GM23248 (cell line): Measurements from ENCODE around the gene CACNA1C. TPM values are rescaled to one million over a fixed set of nuclear protein-coding genes. Genes with fewer than 3 reads are reported as not detected.

Experiments used
- DNase-seq: peaks from one replicate; pipeline ENCODE4 v3.0.0-alpha.2; 2015
- H2AFZ ChIP-seq: fragments of 200-600 bp; sonication (generic); 2 replicates; pipeline ENCODE4 v1.6.1; 2016; ENCODE audit warnings: antibody characterized with exemption
- H3F3A ChIP-seq: fragments of 200-600 bp; sonication (generic); 2 replicates; pipeline ENCODE4 v1.6.1; 2016; ENCODE audit warnings: mild to moderate bottlenecking, antibody characterized with exemption, mixed run types; ENCODE audit not compliant: insufficient read depth
- H3K27ac ChIP-seq: fragments of 200-600 bp; sonication (generic); 2 replicates; pipeline ENCODE4 v1.5.1; 2016; ENCODE audit warnings: mild to moderate bottlenecking
- H3K27me3 ChIP-seq: fragments of 200-600 bp; sonication (generic); replicated peaks from 2 replicates; pipeline ENCODE4 v1.6.1; 2016; ENCODE audit warnings: mild to moderate bottlenecking; ENCODE audit not compliant: insufficient read depth
- H3K36me3 ChIP-seq: fragments of 200-600 bp; sonication (generic); 2 replicates; pipeline ENCODE4 v1.6.1; 2016; ENCODE audit warnings: low read depth, mild to moderate bottlenecking
- H3K4me1 ChIP-seq: fragments of 200-600 bp; sonication (generic); 2 replicates; pipeline ENCODE4 v1.6.1; 2016; ENCODE audit warnings: mild to moderate bottlenecking; ENCODE audit not compliant: insufficient read depth
- H3K4me2 ChIP-seq: fragments of 200-600 bp; sonication (generic); one replicate; pipeline ENCODE4 v1.6.1; 2016; ENCODE audit warnings: mild to moderate bottlenecking; ENCODE audit not compliant: unreplicated experiment
- H3K4me3 ChIP-seq: fragments of 200-600 bp; sonication (generic); 2 replicates; pipeline ENCODE4 v1.5.1; 2016; ENCODE audit warnings: mild to moderate bottlenecking
- H3K79me2 ChIP-seq: fragments of 200-600 bp; sonication (generic); 2 replicates; pipeline ENCODE4 v1.6.1; 2016; ENCODE audit warnings: mild to moderate bottlenecking; ENCODE audit not compliant: insufficient read depth
- H3K9ac ChIP-seq: fragments of 200-600 bp; sonication (generic); 2 replicates; pipeline ENCODE4 v1.6.1; 2016; ENCODE audit warnings: mild to moderate bottlenecking
- H3K9me2 ChIP-seq: fragments of 200-600 bp; sonication (generic); 2 replicates; pipeline ENCODE4 v1.6.1; 2016; ENCODE audit warnings: mixed run types, mild to moderate bottlenecking, moderate library complexity; ENCODE audit not compliant: insufficient read depth
- H3K9me3 ChIP-seq: fragments of 200-600 bp; sonication (generic); one replicate; pipeline ENCODE4 v1.6.1; 2017; ENCODE audit warnings: low read depth
- H4K20me1 ChIP-seq: fragments of 200-600 bp; sonication (generic); 2 replicates; pipeline ENCODE4 v1.6.0; 2016; ENCODE audit not compliant: insufficient read depth
- EZH2 ChIP-seq: fragments of 200-600 bp; sonication (generic); IDR thresholded peaks from 2 replicates; pipeline ENCODE4 v1.6.1; 2018; ENCODE audit warnings: antibody characterized with exemption, mild to moderate bottlenecking; ENCODE audit not compliant: insufficient read depth, poor library complexity, severe bottlenecking
- EZH2phosphoT487 ChIP-seq: fragments of 200-600 bp; sonication (generic); IDR thresholded peaks from 2 replicates; pipeline ENCODE4 v1.6.1; 2018; ENCODE audit warnings: antibody characterized with exemption, moderate library complexity, mild to moderate bottlenecking, low read depth; ENCODE audit not compliant: insufficient read depth
- WGBS, 2 experiments: methylation state at CpG; one replicate each; pipeline ENCODE4 v1.1.6; 2015 to 2017; ENCODE audit warnings: low lambda C conversion rate in 2 of 2, low coverage in 1 of 2; ENCODE audit errors: missing lambda C conversion rate in 2 of 2; 5-methylcytosine and 5-hydroxymethylcytosine counted together
- in situ Hi-C: fragments of 300-500 bp; cut with MboI; formaldehyde crosslinking; loops from 2 replicates; pipeline ENCODE4 v1.15.0; 2020
- polyA plus RNA-seq: library from polyadenylated mRNA; unstranded; fragments of >200 nt; fragmentation: Nextera tagmentation; extraction: Ambion mirVana; gene quantifications from 2 replicates; pipeline ENCODE4 v1.2.1, GENCODE V29; 2016
- total RNA-seq: library from RNA; depleted of rRNA; stranded (reverse); fragments of >200 nt; shearing (Covaris generic); gene quantifications from 2 replicates; pipeline ENCODE4 v1.2.3, GENCODE V29; 2014

Gene CACNA1C
- total and polyA plus RNA-seq, 2 experiments from 2014 or later, result 4.9 to 11.5 TPM

DNA sequence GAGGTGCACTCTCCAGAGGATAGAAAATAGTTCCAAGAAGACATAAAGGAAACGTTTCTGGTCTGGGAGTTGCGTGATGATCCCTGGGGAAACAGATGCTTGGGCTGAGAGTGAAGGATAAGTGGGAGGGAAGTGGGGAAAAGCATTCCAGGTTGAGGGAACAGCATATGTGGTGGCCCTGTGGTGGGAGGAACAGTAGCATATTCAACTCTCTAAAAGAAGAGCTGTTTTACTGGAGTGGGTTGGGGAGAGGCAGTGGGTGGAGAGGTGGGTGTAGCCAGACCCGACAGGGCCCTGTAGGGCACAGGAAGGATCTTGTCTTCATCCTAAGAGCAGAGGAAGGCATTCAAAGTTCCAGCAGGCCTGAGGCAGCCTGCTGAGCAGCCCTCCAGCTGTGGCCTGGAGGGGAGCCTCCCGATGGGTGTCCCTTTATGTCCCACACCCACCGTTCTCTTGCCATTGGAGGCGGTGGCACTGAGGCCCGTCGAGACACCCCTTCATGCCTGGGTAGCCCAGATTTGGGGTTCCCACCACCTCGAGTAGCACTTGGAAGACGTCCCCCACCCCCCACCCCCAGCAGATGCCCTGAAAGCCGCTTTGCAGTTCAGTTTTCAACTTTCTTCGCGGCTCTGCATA is 431.5 kb downstream of the CACNA1C start:
- WGBS, 2 experiments, result 84 to 88% methylated on average over 8 to 13 of the region's 13 CpGs
- TF ChIP-seq EZH2phosphoT487 (no peak), EZH2 (no peak)
- in situ Hi-C loops, result no loop called here

DNA sequence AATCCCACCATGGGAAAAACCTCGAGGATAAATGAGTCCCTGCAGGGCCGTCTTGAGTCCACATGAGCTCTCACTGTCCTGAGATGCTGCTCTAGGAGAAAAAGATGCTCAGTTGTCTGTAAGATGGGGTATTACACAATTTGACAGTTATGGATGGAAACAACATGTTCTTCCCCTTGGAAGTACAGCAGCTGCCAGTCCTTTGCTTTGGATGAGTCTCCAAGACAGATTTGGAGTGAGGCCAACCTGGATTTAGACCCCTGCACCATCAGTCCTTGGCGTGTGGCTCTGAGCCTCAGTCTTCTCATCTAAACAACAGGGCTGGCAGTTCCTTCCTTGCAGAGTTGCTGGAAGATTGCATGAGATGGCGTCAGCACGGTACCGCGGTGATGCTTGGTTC is 432.9 kb downstream of the CACNA1C start:
- Histone ChIP-seq H3K36me3 (peaks cover 13% of the 10 kb centered on the region; the same call in 1 of the 2 replicates), H3K9ac (no peak overlapping the region), H3K9me3 (no peaks in the 10 kb centered on the region), H3K27me3 (no peaks in the 10 kb centered on the region), H3K79me2 (no peaks in the 10 kb centered on the region), H3K27ac (no peak overlapping the region), H3K4me2 (no peak overlapping the region), H3K4me1 (no peaks in the 10 kb centered on the region), H3F3A (no peaks in the 10 kb centered on the region), H3K4me3 (no peak overlapping the region), H4K20me1 (no peaks in the 10 kb centered on the region), H3K9me2 (no peaks in the 10 kb centered on the region), H2AFZ (no peak overlapping the region)
- in situ Hi-C loops, result no loop called here
- WGBS, 2 experiments, result 70 to 79% methylated on average over 7 of the region's 7 CpGs
- DNase-seq, result no peak
- TF ChIP-seq EZH2phosphoT487 (no peak), EZH2 (no peak)

More for the DNA sequence above, 431.5 kb downstream of the CACNA1C start:
- no peaks in the 10 kb centered on the region for H3K27me3 ChIP-seq
- no peak for DNase-seq
- no peaks in the 10 kb centered on the region for H4K20me1 ChIP-seq
- H3F3A ChIP-seq, result no peaks in the 10 kb centered on the region
- no peak overlapping the region for H3K4me3 ChIP-seq
- no peaks in the 10 kb centered on the region for H3K9me3 ChIP-seq
- no peak overlapping the region for H3K9ac ChIP-seq
- H3K79me2 ChIP-seq, result no peaks in the 10 kb centered on the region
- no peaks in the 10 kb centered on the region for H3K4me1 ChIP-seq
- no peak overlapping the region for H2AFZ ChIP-seq
- no peak overlapping the region for H3K4me2 ChIP-seq
- peaks cover 7% of the 10 kb centered on the region; the same call in 1 of the 2 replicates for H3K36me3 ChIP-seq
- no peaks in the 10 kb centered on the region for H3K9me2 ChIP-seq
- H3K27ac ChIP-seq, result no peak overlapping the region

DNA sequence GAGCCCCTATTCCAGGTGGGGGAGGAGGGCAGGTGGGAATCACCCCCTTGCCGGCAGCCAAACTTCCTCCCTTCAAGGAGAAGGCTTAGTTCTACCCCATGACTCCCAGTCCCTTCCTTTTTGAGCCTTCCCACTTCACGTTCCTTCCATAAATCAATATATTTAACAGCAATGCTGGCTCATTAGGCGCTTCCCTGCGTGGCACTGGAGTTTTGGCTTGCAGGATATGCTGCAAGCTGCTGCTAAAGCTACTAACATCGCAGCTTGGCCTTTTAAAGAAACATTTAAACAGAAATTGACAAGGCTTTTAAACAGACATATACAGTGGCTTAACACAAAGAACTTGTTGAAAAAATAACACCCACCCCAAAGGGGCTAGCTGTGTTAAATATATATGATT is 434.0 kb downstream of the CACNA1C start:
- 97 to 99% methylated on average over 5 of the region's 5 CpGs for WGBS, 2 experiments
- Histone ChIP-seq H3K4me2 (no peak overlapping the region), H2AFZ (no peak overlapping the region), H3K4me1 (no peaks in the 10 kb centered on the region), H3K27me3 (no peaks in the 10 kb centered on the region), H3K9me2 (no peaks in the 10 kb centered on the region), H3K79me2 (no peaks in the 10 kb centered on the region), H3K36me3 (peaks cover 16% of the 10 kb centered on the region; the same call in 1 of the 2 replicates), H3K9me3 (no peaks in the 10 kb centered on the region), H3K9ac (no peak overlapping the region), H3K4me3 (no peak overlapping the region), H3F3A (no peaks in the 10 kb centered on the region), H4K20me1 (no peaks in the 10 kb centered on the region), H3K27ac (no peak overlapping the region)
- in situ Hi-C loops, result no loop called here
- TF ChIP-seq EZH2phosphoT487, result no peak
- TF ChIP-seq EZH2, result no peak
- no peak for DNase-seq

DNA sequence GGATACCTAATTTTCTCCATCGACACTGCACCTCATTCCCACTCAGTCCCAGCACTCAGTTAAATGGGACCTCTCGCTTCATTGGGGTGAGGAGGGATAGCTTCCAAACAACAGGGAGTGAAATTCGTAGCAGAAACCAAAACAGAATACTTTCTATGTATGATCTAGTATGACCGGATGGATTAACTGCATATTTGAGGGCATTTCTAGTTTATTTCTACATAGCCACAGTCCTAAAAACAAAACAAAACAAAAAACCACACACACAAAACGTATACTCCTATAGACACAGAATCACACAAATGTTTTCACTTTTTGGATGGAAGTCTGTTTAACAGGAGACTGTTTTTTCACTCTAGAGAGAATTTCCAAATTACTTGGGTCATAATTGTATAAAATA is 434.5 kb downstream of the CACNA1C start:
- no peaks in the 10 kb centered on the region for H3F3A ChIP-seq
- H3K9me3 ChIP-seq, result no peaks in the 10 kb centered on the region
- TF ChIP-seq EZH2phosphoT487, result no peak
- TF ChIP-seq EZH2, result no peak
- no peaks in the 10 kb centered on the region for H4K20me1 ChIP-seq
- no peak overlapping the region for H2AFZ ChIP-seq
- WGBS, 2 experiments, result 94 to 95% methylated on average over 5 of the region's 5 CpGs
- peaks cover 16% of the 10 kb centered on the region; the same call in 1 of the 2 replicates for H3K36me3 ChIP-seq
- no peaks in the 10 kb centered on the region for H3K27me3 ChIP-seq
- no peak overlapping the region for H3K4me2 ChIP-seq
- H3K27ac ChIP-seq, result no peak overlapping the region
- in situ Hi-C loops, result no loop called here
- no peaks in the 10 kb centered on the region for H3K79me2 ChIP-seq
- H3K4me1 ChIP-seq, result no peaks in the 10 kb centered on the region
- DNase-seq, result no peak
- H3K9ac ChIP-seq, result no peak overlapping the region
- no peak overlapping the region for H3K4me3 ChIP-seq
- H3K9me2 ChIP-seq, result no peaks in the 10 kb centered on the region
